Heart left ventricle (tissue), 16 donors: ENCODE measurements around the gene FSTL4. TPM values are rescaled to one million over a fixed set of nuclear protein-coding genes. Genes with fewer than 3 reads are reported as not detected.
A peak's percentile ranks its signal among the peaks of the same experiment; 100 is the strongest.

Experiments
- ATAC-seq, 4 donors: fragments of 200-7000 bp; cut with Tn5 transposase; one replicate each; pipeline ENCODE4 v1.9.1; 2020 to 2022; ENCODE audit warnings: moderate library complexity in 4 of 4, mild to moderate bottlenecking in 3 of 4, moderate number of reproducible peaks in 1 of 4
- DNase-seq, 5 donors: peaks; one replicate each; pipeline ENCODE4 v3.0.0-alpha.2; 2020
- H3K27ac ChIP-seq, 12 donors: fragments of 200-600 bp; sonication (generic) in 4 of 12; one replicate each; pipeline versions ENCODE4 v1.5.0 to v1.8.0; 2016 to 2022; ENCODE audit warnings: mild to moderate bottlenecking in 2 of 12
- H3K27me3 ChIP-seq, 9 donors: fragments of 200-600 bp; sonication (generic) in 2 of 9; one replicate each; pipeline versions ENCODE4 v1.5.1 to v1.8.0; 2016 to 2022; ENCODE audit warnings: mild to moderate bottlenecking in 3 of 9
- H3K36me3 ChIP-seq, 9 donors: fragments of 200-600 bp; sonication (generic) in 2 of 9; one replicate each; pipeline versions ENCODE4 v1.5.0 to v1.8.0; 2018 to 2022; ENCODE audit warnings: mild to moderate bottlenecking in 2 of 9
- H3K4me1 ChIP-seq, 12 donors: fragments of 200-600 bp; sonication (generic) in 4 of 12; one replicate each; pipeline versions ENCODE4 v1.5.0 to v1.8.0; 2016 to 2022; ENCODE audit warnings: mild to moderate bottlenecking in 3 of 12
- H3K4me3 ChIP-seq, 12 donors: fragments of 200-600 bp; sonication (generic) in 4 of 12; one replicate each; pipeline versions ENCODE4 v1.5.0 to v1.8.0; 2017 to 2022; ENCODE audit warnings: mild to moderate bottlenecking in 9 of 12, moderate library complexity in 4 of 12
- H3K9me3 ChIP-seq, 12 donors: fragments of 200-600 bp; sonication (generic) in 4 of 12; one replicate each; pipeline versions ENCODE4 v1.5.0 to v1.8.0; 2016 to 2022; ENCODE audit warnings: mild to moderate bottlenecking in 1 of 12
- CTCF ChIP-seq, 12 donors: fragments of 200-600 bp; sonication (generic) in 4 of 12; IDR thresholded peaks; one replicate each; pipeline versions ENCODE4 v1.5.0 to v1.8.0; 2018 to 2022; ENCODE audit warnings: antibody characterized with exemption in 12 of 12, mild to moderate bottlenecking in 5 of 12
- POLR2A ChIP-seq, 2 donors: fragments of 450-650 bp; IDR thresholded peaks; one replicate each; pipeline ENCODE4 v1.6.1; 2017; ENCODE audit warnings: antibody characterized with exemption in 2 of 2, mild to moderate bottlenecking in 2 of 2, moderate library complexity in 2 of 2
- WGBS, 4 donors: extraction: QIAGEN DNeasy Blood & Tissue Kit in 2 of 4; methylation state at CpG; one replicate each; pipeline versions ENCODE4 v1.1.5 to v1.1.7; 2013 to 2018; 5-methylcytosine and 5-hydroxymethylcytosine counted together
- intact Hi-C, 10 donors: fragments of 100-400 bp; cut with DNase I; formaldehyde crosslinking; loops; one replicate each; pipeline versions ENCODE4 v1.11.1 to v1.14.2; 2022
- polyA plus RNA-seq, 2 donors: library from polyadenylated mRNA; stranded (reverse); fragments of 200-250 nt; gene quantifications; one replicate each; pipeline ENCODE4 v1.2.3, GENCODE V29; 2013
- total RNA-seq, 9 donors: library from RNA; depleted of rRNA in 2 of 9; stranded (reverse); fragments of >200 nt in 2 of 9; fragmentation: NEBNext Ultra II Directional in 3 of 9; extraction: Animal tissue kit (Norgen Biotek cat#: 25700) in 3 of 9; gene quantifications; one replicate each; pipeline versions ENCODE4 v1.1.0 to v1.2.4, GENCODE V29; 2016 to 2023
- donor health status: ischemic (EF 13 %, LVEDD 7.1; RV severe dilation, severe dysfunction).
- donor health status: healthy with polysubstance abuse.
- donor health status: DM: no; HTN: yes; CAD: no.
- donor health status: DM: no; HTN: no; CAD: no.
- donor health status: ischemic (EF 25% LVEDD 6.9; RV normal size, moderate dysfunction).
- donor health status: ischemic (EF 25% LVEDD 5.7; RV mildly dilated, moderate dysfunction).
- donor health status: healthy.
- donor health status: DM: yes; HTN: yes; CAD: no.
- donor health status: ischemic (EF 35%, LVEDD 5.7; RV mildly dilated, moderate dysfunction).
- donor health status: nonischemic (EF 11% LVEDD 7.7; RV severe dilation, severe dysfunction).
- donor health status: DM: yes; HTN: yes; CAD: no.
- donor health status: PGD.
- donor health status: ischemic (EF 29% LVEDD 5.4; RV normal size, mild dysfunction).
- donor health status: nonischemic (EF 23%, LVEDD 6.1; RV moderate dilation, normal function).

FSTL4 gene
- total and polyA plus RNA-seq, 11 donors, result 0.01 to 0.39 (median 0.17) TPM; not detected in 6

- H3K9me3 ChIP-seq, result no peaks in the 10 kb centered on the region
- DNase-seq, result no peak
- no peaks in the 10 kb centered on the region for H3K27me3 ChIP-seq
- H3K4me1 ChIP-seq, result no peaks in the 10 kb centered on the region
- no peak for TF ChIP-seq POLR2A (IDR thresholded peaks at IDR 0.05)
- TF ChIP-seq CTCF (IDR thresholded peaks at IDR 0.05), result no peak
- WGBS, 4 donors, result 62 to 72% (median 67%) methylated on average over 8 of the region's 8 CpGs
- intact Hi-C loops, result no loop called here
- H3K27ac ChIP-seq, result no peak overlapping the region
- H3K36me3 ChIP-seq, result no peaks in the 10 kb centered on the region
- no peak overlapping the region for H3K4me3 ChIP-seq
- ATAC-seq, result peak in 2 of 4 donors; percentile 34 to 52
These were observed 338.4 kb downstream of the FSTL4 start for GRCh38 chr5:133273661-133274596.

DNA sequence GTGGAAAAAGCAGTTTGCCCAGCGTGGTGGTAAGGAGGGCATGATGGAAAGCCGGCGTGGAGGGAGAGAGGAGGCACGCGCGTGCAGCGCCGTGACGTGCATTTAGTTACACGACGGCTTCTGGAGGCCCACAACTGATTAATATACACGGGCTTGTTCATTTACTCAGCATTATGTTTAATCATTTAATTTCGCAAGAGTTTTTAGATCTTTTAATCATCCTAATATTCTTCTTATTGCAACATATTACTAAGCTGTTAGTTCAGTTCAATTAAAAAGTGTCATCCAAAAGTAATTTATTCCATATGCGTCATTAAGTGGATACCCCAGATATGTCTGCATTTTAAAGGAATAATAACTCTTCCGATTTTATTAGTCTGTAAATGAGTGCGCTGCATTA lies 340.0 kb downstream of the FSTL4 start:
- 92 to 96% (median 96%) methylated on average over 16 of the region's 16 CpGs for WGBS, 4 donors
- intact Hi-C loops, result no loop called here
- TF ChIP-seq POLR2A (IDR thresholded peaks at IDR 0.05) (no peak), CTCF (IDR thresholded peaks at IDR 0.05) (no peak)

GRCh38 chr5:133271606-133272005 lies 340.7 kb downstream of the FSTL4 start:
- Histone ChIP-seq H3K27ac (no peak overlapping the region), H3K36me3 (no peaks in the 10 kb centered on the region), H3K4me3 (no peak overlapping the region), H3K9me3 (no peaks in the 10 kb centered on the region), H3K27me3 (peaks cover 0 to 5% (median 0%) of the 10 kb centered on the region in 9 donors), H3K4me1 (no peaks in the 10 kb centered on the region)
- intact Hi-C loops, result no loop called here
- TF ChIP-seq CTCF (IDR thresholded peaks at IDR 0.05), result no peak
- TF ChIP-seq POLR2A (IDR thresholded peaks at IDR 0.05), result no peak
- ATAC-seq (no peak), DNase-seq (no peak)
- 72 to 78% (median 73%) methylated on average over 5 of the region's 5 CpGs for WGBS, 4 donors

More for the DNA sequence above, 340.0 kb downstream of the FSTL4 start:
- no peak overlapping the region for H3K4me3 ChIP-seq
- no peak for ATAC-seq
- no peaks in the 10 kb centered on the region for H3K4me1 ChIP-seq
- no peaks in the 10 kb centered on the region for H3K9me3 ChIP-seq
- H3K27ac ChIP-seq, result no peak overlapping the region
- peaks cover 0 to 2% (median 0%) of the 10 kb centered on the region in 9 donors for H3K27me3 ChIP-seq
- no peak for DNase-seq
- H3K36me3 ChIP-seq, result no peaks in the 10 kb centered on the region

- Histone ChIP-seq H3K27ac (no peak overlapping the region), H3K9me3 (no peaks in the 10 kb centered on the region), H3K36me3 (no peaks in the 10 kb centered on the region), H3K4me3 (no peak overlapping the region), H3K27me3 (peaks cover 0 to 5% (median 0%) of the 10 kb centered on the region in 9 donors), H3K4me1 (no peaks in the 10 kb centered on the region)
- DNase-seq (no peak), ATAC-seq (no peak)
- WGBS, 4 donors, result 86 to 89% (median 88%) methylated on average over 5 of the region's 5 CpGs
- TF ChIP-seq POLR2A (IDR thresholded peaks at IDR 0.05) (no peak), CTCF (IDR thresholded peaks at IDR 0.05) (no peak)
- intact Hi-C loops, result no loop called here
These were observed 342.6 kb downstream of the FSTL4 start for GRCh38 chr5:133269691-133270090.
